Endodermal cell (in vitro differentiated cells): ENCODE data around the gene PRKD3. TPM values are rescaled to one million over a fixed set of nuclear protein-coding genes. Genes with fewer than 3 reads are reported as not detected.

ENCODE experiments used
- DNase-seq: peaks from one replicate; pipeline ENCODE4 v3.0.0-alpha.2; 2017
- H3K27ac ChIP-seq: 2 replicates; pipeline ENCODE4 v1.5.1; 2013; ENCODE audit warnings: mild to moderate bottlenecking, low read depth, low read length, moderate library complexity
- H3K27me3 ChIP-seq: 2 replicates; pipeline ENCODE4 v1.6.1; 2013; ENCODE audit warnings: mild to moderate bottlenecking, low read length, moderate library complexity; ENCODE audit not compliant: insufficient read depth, control insufficient read depth, poor library complexity, severe bottlenecking
- H3K36me3 ChIP-seq: 2 replicates; pipeline ENCODE4 v1.7.0; 2013; ENCODE audit warnings: mild to moderate bottlenecking, low read length, moderate library complexity; ENCODE audit not compliant: control insufficient read depth, insufficient read depth
- H3K4me1 ChIP-seq: one replicate; pipeline ENCODE4 v1.7.0; 2013; ENCODE audit warnings: low read length; ENCODE audit not compliant: control insufficient read depth, insufficient read depth
- H3K4me3 ChIP-seq: 2 replicates; pipeline ENCODE4 v1.5.1; 2013; ENCODE audit warnings: mild to moderate bottlenecking, low read length, moderate library complexity
- H3K9ac ChIP-seq: 2 replicates; pipeline ENCODE4 v1.6.1; 2013; ENCODE audit warnings: mild to moderate bottlenecking, low read length, moderate library complexity; ENCODE audit not compliant: poor library complexity, severe bottlenecking; ENCODE audit errors: extremely low read depth
- H3K9me3 ChIP-seq: 2 replicates; pipeline ENCODE4 v1.6.1; 2013; ENCODE audit warnings: mild to moderate bottlenecking, low read length, moderate library complexity; ENCODE audit not compliant: control insufficient read depth
- H3K27ac Mint-ChIP-seq: 2 replicates; pipeline ENCODE4 v1.8.0; 2020; ENCODE audit warnings: mixed read lengths
- H3K27me3 Mint-ChIP-seq: 2 replicates; pipeline ENCODE4 v1.8.0; 2021; ENCODE audit warnings: mild to moderate bottlenecking, mixed read lengths; ENCODE audit not compliant: insufficient read depth
- H3K36me3 Mint-ChIP-seq: 2 replicates; pipeline ENCODE4 v1.8.0; 2020; ENCODE audit warnings: low read depth, mixed read lengths
- H3K4me1 Mint-ChIP-seq: 2 replicates; pipeline ENCODE4 v1.8.0; 2020; ENCODE audit warnings: mixed read lengths
- H3K4me3 Mint-ChIP-seq: 2 replicates; pipeline ENCODE4 v1.8.0; 2020; ENCODE audit warnings: mild to moderate bottlenecking, moderate library complexity, mixed read lengths
- H3K9me3 Mint-ChIP-seq: 2 replicates; pipeline ENCODE4 v1.8.0; 2020; ENCODE audit warnings: mild to moderate bottlenecking, mixed read lengths
- WGBS, 2 experiments: methylation state at CpG; one replicate each; pipeline versions ENCODE4 v1.1.5 to v1.1.7; 2013; ENCODE audit warnings: missing lambda C conversion rate in 2 of 2, mixed read lengths in 1 of 2; ENCODE audit not compliant: insufficient coverage in 1 of 2, insufficient read length in 1 of 2; 5-methylcytosine and 5-hydroxymethylcytosine counted together
- total RNA-seq, 2 donors: library from RNA; stranded (reverse); fragmentation: NEBNext Ultra II Directional in 1 of 2; extraction: Animal tissue kit (Norgen Biotek cat#: 25700) in 1 of 2; gene quantifications; 2 replicates in 1 of 2; 3 replicates in 1 of 2; pipeline ENCODE4 v1.2.1, GENCODE V29; 2021
- TF ChIP-seq, protein P1 (sequence below): fragments of 200-600 bp; sonication (generic); conservative IDR thresholded peaks from 2 replicates; pipeline ENCODE4 v1.5.0; 2021; ENCODE audit warnings: antibody characterized with exemption, mild to moderate bottlenecking

Gene PRKD3
- total RNA-seq, 2 donors from 2014 or later = 94.4 to 95.0 TPM

DNA sequence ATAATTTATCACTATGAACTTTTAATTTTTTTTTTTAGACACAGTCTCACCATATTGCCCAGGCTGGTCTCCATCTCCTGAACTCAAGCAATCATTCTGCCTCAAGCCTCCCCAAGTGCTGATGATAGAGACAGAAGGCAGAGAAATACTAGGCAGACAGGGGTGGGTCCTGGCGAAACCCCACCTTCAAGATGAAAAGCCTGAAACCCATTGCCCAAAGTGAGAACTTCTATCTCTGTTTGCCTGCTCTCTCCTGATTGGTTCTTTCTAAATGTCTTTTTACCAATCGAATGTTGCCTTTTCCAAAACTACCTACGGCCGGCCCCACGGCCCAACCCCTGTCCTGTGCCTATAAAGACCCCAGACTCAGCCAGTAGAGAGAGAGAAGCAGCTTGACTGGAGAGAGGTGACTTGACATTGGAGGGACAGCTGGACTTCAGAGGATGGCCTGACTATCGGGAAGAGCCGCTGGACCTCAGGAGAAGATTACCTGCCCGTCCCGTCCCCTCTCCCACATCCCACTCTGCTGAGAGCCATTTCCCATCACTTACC, 21.9 kb downstream of the PRKD3 start:
- H3K27ac ChIP-seq = no peak overlapping the region
- Mint-ChIP-seq H3K27ac (peak overlapping the region; percentile 48), H3K27me3 (no peaks in the 10 kb centered on the region), H3K36me3 (peaks cover 33% of the 10 kb centered on the region), H3K9me3 (no peaks in the 10 kb centered on the region), H3K4me1 (peaks cover 55% of the 10 kb centered on the region), H3K4me3 (no peak overlapping the region)
- peak overlapping the region; percentile 38 for H3K4me3 ChIP-seq
- peaks cover 19% of the 10 kb centered on the region for H3K9me3 ChIP-seq
- WGBS, 2 experiments = 94 to 96% methylated on average over 6 to 9 of the region's 9 CpGs
- H3K9ac ChIP-seq = no peak overlapping the region
- H3K4me1 ChIP-seq = peaks cover 17% of the 10 kb centered on the region
- peak; percentile 55 for DNase-seq
- no peaks in the 10 kb centered on the region for H3K27me3 ChIP-seq
- H3K36me3 ChIP-seq = peaks cover 52% of the 10 kb centered on the region
- TF ChIP-seq, protein P1, sequence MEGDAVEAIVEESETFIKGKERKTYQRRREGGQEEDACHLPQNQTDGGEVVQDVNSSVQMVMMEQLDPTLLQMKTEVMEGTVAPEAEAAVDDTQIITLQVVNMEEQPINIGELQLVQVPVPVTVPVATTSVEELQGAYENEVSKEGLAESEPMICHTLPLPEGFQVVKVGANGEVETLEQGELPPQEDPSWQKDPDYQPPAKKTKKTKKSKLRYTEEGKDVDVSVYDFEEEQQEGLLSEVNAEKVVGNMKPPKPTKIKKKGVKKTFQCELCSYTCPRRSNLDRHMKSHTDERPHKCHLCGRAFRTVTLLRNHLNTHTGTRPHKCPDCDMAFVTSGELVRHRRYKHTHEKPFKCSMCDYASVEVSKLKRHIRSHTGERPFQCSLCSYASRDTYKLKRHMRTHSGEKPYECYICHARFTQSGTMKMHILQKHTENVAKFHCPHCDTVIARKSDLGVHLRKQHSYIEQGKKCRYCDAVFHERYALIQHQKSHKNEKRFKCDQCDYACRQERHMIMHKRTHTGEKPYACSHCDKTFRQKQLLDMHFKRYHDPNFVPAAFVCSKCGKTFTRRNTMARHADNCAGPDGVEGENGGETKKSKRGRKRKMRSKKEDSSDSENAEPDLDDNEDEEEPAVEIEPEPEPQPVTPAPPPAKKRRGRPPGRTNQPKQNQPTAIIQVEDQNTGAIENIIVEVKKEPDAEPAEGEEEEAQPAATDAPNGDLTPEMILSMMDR = no peak

DNA sequence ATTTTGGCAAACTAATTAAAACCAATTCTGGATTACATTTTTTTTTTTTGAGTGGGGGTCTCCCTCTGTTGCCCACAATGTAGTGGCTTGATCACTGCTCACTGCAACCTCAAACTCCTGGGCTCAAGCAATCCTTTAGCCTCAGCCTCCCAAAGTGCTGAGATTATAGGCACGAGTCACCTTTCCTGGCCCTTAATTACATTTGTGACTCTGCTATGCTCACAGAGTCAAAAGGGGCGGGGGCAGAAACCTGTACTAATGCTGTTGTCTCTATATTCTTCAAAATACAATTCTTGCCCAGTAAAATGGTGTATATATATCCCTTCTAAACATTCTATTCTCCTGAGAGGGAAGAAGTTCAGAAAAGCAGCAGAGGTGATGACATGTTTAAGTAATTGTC, 23.2 kb downstream of the PRKD3 start:
- Mint-ChIP-seq H3K9me3 (no peaks in the 10 kb centered on the region), H3K36me3 (peaks cover 33% of the 10 kb centered on the region), H3K4me3 (no peak overlapping the region), H3K27me3 (no peaks in the 10 kb centered on the region), H3K27ac (peak overlapping the region; percentile 82), H3K4me1 (peaks cover 46% of the 10 kb centered on the region)
- Histone ChIP-seq H3K27ac (no peak overlapping the region), H3K27me3 (no peaks in the 10 kb centered on the region), H3K9ac (no peak overlapping the region), H3K36me3 (peaks cover 56% of the 10 kb centered on the region), H3K4me1 (peaks cover 17% of the 10 kb centered on the region), H3K4me3 (no peak overlapping the region), H3K9me3 (peaks cover 19% of the 10 kb centered on the region)
- TF ChIP-seq, protein P1 = no peak
- no peak for DNase-seq
- 80 to 84% methylated on average over 1 to 2 of the region's 2 CpGs for WGBS, 2 experiments

DNA sequence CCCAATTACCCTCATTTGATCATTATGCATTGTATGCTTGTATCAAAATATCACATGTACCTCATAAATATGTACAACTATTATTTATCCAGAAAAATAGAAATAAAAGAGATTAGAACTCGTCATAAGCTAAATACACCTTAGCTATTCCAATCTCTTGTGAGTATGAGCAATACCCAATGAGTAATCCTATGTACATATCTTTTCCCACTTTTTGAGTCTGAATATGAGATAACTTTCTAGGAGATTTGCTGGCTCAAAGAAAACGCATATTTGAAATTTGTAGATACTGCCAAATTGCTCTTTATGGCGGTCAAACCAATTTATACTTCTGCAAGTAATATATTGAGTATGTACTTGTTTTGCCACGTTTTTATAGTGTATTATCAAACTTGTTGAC, 24.1 kb downstream of the PRKD3 start:
- H3K4me3 ChIP-seq = no peak overlapping the region
- no peak overlapping the region for H3K9ac ChIP-seq
- H3K9me3 ChIP-seq = peaks cover 19% of the 10 kb centered on the region
- H3K27ac Mint-ChIP-seq = no peak overlapping the region
- 93 to 100% methylated on average over 2 to 4 of the region's 4 CpGs for WGBS, 2 experiments
- DNase-seq = no peak
- H3K27ac ChIP-seq = no peak overlapping the region
- peaks cover 33% of the 10 kb centered on the region for H3K36me3 Mint-ChIP-seq
- TF ChIP-seq, protein P1 = no peak
- no peaks in the 10 kb centered on the region for H3K27me3 ChIP-seq
- no peak overlapping the region for H3K4me3 Mint-ChIP-seq
- H3K4me1 ChIP-seq = peaks cover 15% of the 10 kb centered on the region
- H3K4me1 Mint-ChIP-seq = peaks cover 42% of the 10 kb centered on the region
- H3K27me3 Mint-ChIP-seq = no peaks in the 10 kb centered on the region
- H3K9me3 Mint-ChIP-seq = no peaks in the 10 kb centered on the region
- peaks cover 59% of the 10 kb centered on the region for H3K36me3 ChIP-seq
